Lower lobe of right lung (tissue), 2 donors: Measurements from ENCODE around the gene POLD4. TPM values are rescaled to one million over a fixed set of nuclear protein-coding genes. Genes with fewer than 3 reads are reported as not detected.

Experiments used
- ATAC-seq, 2 donors: fragments of 200-7000 bp; cut with Tn5 transposase; one replicate each; pipeline ENCODE4 v1.9.1; 2020 to 2022; ENCODE audit warnings: mild to moderate bottlenecking in 2 of 2, moderate library complexity in 2 of 2
- DNase-seq: peaks from one replicate; pipeline ENCODE4 v3.0.0-alpha.2; 2020
- H3K27ac ChIP-seq: fragments of 200-600 bp; one replicate; pipeline ENCODE4 v1.8.0; 2022
- H3K27me3 ChIP-seq: fragments of 200-600 bp; one replicate; pipeline ENCODE4 v1.8.0; 2022; ENCODE audit warnings: low read depth
- H3K36me3 ChIP-seq: fragments of 200-600 bp; one replicate; pipeline ENCODE4 v1.8.0; 2022; ENCODE audit warnings: mild to moderate bottlenecking
- H3K4me1 ChIP-seq: fragments of 200-600 bp; one replicate; pipeline ENCODE4 v1.8.0; 2022
- H3K4me3 ChIP-seq: fragments of 200-600 bp; one replicate; pipeline ENCODE4 v1.8.0; 2022; ENCODE audit warnings: mild to moderate bottlenecking
- H3K9me3 ChIP-seq: fragments of 200-600 bp; one replicate; pipeline ENCODE4 v1.8.0; 2022
- intact Hi-C: fragments of 100-400 bp; cut with DNase I; formaldehyde crosslinking; loops from one replicate; pipeline ENCODE4 v1.11.0; 2022
- total RNA-seq: library from RNA; stranded (reverse); fragmentation: NEBNext Ultra II Directional; extraction: Animal tissue kit (Norgen Biotek cat#: 25700); gene quantifications from one replicate; pipeline ENCODE4 v1.2.1, GENCODE V29; 2021
- TF ChIP-seq, protein P1 (sequence below): fragments of 200-600 bp; IDR thresholded peaks from one replicate; pipeline ENCODE4 v1.8.0; 2022; ENCODE audit warnings: antibody characterized with exemption, mild to moderate bottlenecking
- donor health status: DM: no; HTN: yes; CAD: no; lungs with severe emphysema.

POLD4 gene
- total RNA-seq, 1 donor from 2014 or later, result 86.6 TPM

DNA sequence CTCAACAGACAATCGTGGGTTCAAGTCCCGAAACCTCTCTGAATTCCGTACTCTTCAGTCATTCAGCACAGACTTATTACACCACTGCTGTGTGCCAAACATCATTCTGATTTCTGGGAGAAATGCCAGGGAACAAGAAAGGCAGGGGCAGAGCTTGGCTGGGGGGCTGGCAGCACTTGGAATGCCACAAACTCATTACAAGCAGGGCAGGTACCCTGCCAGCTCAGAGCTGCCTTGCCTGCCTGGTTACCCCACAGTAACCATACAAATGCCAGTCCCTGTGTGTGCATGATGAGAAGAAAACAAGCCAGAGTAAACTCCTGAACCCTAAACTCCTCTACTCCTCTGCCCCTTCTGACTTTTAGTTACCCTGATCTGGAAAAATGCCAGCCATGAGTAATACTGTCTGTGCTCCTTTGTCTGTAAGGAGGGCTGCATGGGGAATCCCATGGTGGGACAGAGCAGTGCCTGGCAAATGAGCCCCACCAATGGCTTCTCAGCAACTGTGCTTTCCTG lies 31.6 kb upstream of the POLD4 start:
- intact Hi-C loops, result loop anchor here (5.0 kb wide), 1 partner anchor 33 kb away; the partner anchor contains the start of gene POLD4
- no peak overlapping the region for H3K4me3 ChIP-seq
- DNase-seq, result no peak

DNA sequence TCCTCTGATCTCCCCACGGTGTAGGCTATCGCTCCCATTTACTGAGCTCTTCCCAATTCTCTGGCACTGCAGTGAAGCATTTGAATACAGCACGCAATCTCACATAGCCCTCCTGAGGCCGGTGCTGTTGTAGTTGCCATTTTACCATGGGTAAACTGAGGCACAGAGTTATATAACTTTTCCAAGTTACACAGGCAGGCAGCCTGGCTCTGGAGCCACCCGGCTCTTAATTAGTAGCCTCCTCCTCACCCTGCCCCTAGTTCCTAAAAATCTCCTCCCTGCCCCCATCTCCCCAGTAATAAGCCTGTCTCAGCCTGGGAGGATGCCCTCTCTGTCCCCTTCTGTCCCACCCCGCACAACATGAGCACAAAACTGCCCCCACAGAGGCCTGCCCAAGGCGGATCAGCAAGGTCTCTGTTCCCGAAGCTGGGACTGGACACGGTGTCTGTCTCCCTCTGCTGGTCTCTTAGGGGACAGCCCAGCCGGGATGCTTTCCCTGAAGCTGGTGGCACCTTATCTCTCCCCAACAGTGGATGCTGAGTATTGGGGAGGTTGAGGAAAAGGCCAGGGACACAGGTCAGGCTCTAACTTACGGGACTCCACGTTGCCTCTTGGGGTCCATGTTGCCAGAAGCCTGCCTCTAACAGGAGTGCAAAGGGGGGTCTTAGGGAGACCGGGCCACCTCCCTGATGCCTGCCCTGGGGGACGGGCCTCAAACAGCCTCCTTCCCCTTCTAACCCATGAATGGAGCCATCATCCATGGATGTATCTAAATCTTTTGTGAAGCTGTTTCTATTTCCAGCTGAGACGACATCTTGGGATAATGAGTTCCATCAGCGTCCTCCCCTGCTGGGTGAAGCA lies 29.2 kb upstream of the POLD4 start:
- TF ChIP-seq, protein P1, sequence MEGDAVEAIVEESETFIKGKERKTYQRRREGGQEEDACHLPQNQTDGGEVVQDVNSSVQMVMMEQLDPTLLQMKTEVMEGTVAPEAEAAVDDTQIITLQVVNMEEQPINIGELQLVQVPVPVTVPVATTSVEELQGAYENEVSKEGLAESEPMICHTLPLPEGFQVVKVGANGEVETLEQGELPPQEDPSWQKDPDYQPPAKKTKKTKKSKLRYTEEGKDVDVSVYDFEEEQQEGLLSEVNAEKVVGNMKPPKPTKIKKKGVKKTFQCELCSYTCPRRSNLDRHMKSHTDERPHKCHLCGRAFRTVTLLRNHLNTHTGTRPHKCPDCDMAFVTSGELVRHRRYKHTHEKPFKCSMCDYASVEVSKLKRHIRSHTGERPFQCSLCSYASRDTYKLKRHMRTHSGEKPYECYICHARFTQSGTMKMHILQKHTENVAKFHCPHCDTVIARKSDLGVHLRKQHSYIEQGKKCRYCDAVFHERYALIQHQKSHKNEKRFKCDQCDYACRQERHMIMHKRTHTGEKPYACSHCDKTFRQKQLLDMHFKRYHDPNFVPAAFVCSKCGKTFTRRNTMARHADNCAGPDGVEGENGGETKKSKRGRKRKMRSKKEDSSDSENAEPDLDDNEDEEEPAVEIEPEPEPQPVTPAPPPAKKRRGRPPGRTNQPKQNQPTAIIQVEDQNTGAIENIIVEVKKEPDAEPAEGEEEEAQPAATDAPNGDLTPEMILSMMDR, result peak; percentile 96
- H3K4me1 ChIP-seq, result peaks cover 21% of the 10 kb centered on the region
- H3K9me3 ChIP-seq, result no peaks in the 10 kb centered on the region
- no peaks in the 10 kb centered on the region for H3K36me3 ChIP-seq
- no peaks in the 10 kb centered on the region for H3K27me3 ChIP-seq
- DNase-seq, result peak; percentile 85
- ATAC-seq, result peak; percentile 88 to 91
- H3K4me3 ChIP-seq, result no peak overlapping the region
- intact Hi-C loops, result no loop called here
- H3K27ac ChIP-seq, result no peak overlapping the region

More for the DNA sequence above, 31.6 kb upstream of the POLD4 start:
- Histone ChIP-seq H3K9me3 (no peaks in the 10 kb centered on the region), H3K4me1 (peaks cover 21% of the 10 kb centered on the region), H3K27me3 (no peaks in the 10 kb centered on the region), H3K36me3 (no peaks in the 10 kb centered on the region), H3K27ac (no peak overlapping the region)
- TF ChIP-seq, protein P1, result no peak
- ATAC-seq, result peak; percentile 4 to 10

DNA sequence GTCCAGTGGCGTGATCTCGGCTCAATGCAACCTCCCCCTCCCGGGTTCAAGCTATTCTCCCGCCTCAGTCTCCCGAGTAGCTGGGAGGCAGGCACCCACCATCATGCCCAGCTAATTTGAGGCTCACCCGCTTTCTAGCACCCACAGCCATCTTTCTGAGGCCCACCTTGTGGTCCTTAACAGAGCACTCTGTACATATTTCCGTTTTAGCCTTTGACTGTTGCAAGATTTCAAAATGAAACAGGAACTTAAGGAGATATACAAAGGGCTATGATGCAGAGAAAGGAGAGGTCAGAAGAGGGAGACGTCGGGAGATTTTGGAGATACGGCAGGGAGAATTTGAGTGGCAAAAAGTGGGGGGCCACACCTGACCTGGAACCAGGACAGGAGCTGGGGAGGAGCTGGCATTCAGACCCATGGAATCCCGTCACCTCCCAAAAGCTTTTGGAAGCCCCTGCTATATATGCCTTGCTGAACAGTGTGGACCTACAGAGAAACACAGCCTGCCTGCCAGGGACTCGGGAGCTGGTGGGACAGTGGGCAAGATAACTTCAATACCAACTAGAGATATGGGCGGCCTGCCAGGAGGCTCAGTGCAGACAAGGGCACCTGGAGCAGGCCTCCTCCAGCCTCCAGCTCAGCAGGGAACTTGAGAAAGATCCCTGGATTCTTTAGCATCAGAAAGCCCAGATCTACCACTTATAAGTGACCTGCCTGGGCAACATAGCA lies 28.1 kb upstream of the POLD4 start:
- no peaks in the 10 kb centered on the region for H3K9me3 ChIP-seq
- TF ChIP-seq, protein P1, result no peak
- H3K4me3 ChIP-seq, result no peak overlapping the region
- H3K27ac ChIP-seq, result peak overlapping the region; percentile 64
- intact Hi-C loops, result no loop called here
- no peaks in the 10 kb centered on the region for H3K27me3 ChIP-seq
- ATAC-seq, result peak; percentile 34
- no peaks in the 10 kb centered on the region for H3K36me3 ChIP-seq
- no peak for DNase-seq
- H3K4me1 ChIP-seq, result peaks cover 21% of the 10 kb centered on the region

DNA sequence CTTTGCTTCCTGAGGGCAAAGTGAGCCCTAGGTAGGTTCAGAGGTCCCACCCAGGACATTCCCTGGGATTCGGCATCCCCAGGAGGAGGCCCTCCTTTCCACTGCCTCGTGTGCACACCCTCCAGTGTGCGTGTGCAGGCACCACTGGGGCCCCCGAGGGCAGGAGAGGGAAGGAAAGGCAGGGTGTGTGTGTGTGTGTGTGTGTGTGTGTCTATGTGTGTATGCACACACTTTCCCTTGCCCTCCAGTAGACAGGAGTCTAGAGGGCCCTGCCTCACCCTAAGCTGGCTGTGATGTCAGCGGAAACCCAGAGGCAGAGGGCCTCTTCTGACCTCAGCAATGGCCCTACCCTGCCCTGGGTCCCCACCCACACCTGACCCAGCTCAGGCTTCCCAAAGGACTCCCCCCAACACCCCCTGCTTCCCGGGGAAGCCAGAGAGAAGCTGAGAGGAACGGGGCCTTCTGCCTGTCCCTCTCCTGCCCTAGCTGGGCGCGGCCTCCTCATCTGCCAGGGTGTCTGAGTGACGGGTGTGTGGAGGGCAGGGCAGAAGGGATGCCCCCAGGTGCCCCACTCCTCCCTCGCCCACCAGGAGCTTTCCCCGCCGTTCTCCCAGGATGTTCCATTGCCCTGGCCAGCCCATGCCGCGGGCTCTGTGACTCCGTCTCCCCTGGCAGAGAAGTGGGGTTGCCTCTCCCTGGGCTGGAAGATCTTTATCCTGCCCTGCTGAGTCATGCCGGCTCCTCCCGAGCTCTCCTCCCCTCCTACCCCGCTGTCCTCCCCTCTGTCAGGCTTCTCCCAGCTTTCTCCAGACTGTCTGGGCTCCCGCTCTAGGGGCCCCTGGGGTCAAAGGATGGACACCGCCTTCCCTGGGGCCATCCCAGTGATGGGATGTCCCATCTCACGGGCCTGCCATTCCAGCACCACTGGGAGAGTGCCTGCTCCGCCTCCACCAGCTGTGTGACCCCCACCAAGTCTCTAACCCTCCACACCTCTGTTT lies 26.0 kb upstream of the POLD4 start:
- DNase-seq (no peak), ATAC-seq (no peak)
- Histone ChIP-seq H3K27ac (no peak overlapping the region), H3K27me3 (no peaks in the 10 kb centered on the region), H3K9me3 (no peaks in the 10 kb centered on the region), H3K4me3 (no peak overlapping the region), H3K36me3 (no peaks in the 10 kb centered on the region), H3K4me1 (peaks cover 27% of the 10 kb centered on the region)
- intact Hi-C loops, result no loop called here
- TF ChIP-seq, protein P1, result no peak

DNA sequence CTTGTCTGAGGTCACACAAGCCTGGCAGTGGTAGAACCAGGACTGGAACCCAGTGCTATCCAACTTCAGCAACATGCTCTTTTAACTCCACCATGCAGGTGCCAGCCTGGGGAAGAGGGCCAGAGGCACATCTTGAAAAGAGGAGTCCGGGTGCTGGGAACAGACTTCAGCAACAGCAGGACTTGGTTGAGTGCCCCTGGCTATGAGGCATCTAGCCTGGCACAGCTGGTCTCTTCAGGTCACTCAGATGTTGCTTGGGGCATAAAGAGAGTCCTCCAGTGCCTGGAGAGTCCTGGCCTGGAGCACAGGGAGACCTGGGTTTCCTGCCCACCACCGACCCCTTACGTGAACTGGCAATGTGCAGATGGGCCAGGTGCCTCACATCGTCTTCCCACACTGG lies 25.2 kb upstream of the POLD4 start:
- no peak for DNase-seq
- Histone ChIP-seq H3K4me3 (no peak overlapping the region), H3K36me3 (no peaks in the 10 kb centered on the region), H3K27me3 (no peaks in the 10 kb centered on the region), H3K27ac (no peak overlapping the region), H3K9me3 (no peaks in the 10 kb centered on the region), H3K4me1 (peaks cover 34% of the 10 kb centered on the region)
- ATAC-seq, result no peak
- intact Hi-C loops, result no loop called here
- TF ChIP-seq, protein P1, result no peak
